ENCODE results near the gene KLHL17. TPM values are rescaled to one million over a fixed set of nuclear protein-coding genes. Genes with fewer than 3 reads are reported as not detected.

Gene KLHL17
- total and polyA plus RNA-seq, 10 of the 15 experiments (the other 5 are each of a cell fraction or from before 2014, with no cell fraction given), result 0.03 to 30.6 (median 5.3) TPM

GRCh38 chr1:1004780-1005697 is 44.7 kb downstream of the KLHL17 start:
- Histone ChIP-seq H3K27ac (ENCODE audit: control insufficient read depth, insufficient read depth) (no peak overlapping the region), H2AFZ (ENCODE audit: control insufficient read depth, low read depth, low read length) (peak overlapping the region; percentile 56), H3K27me3 (replicated peaks in 1 of 2; ENCODE audit: control insufficient read depth in 2 of 2, insufficient read depth in 2 of 2, low read length in 1 of 2) (peaks cover 0 to 9% of the 10 kb centered on the region in 2 experiments; a peak in 2 of 4 replicates), H3K36me3 (ENCODE audit: control insufficient read depth in 2 of 2, insufficient read depth in 2 of 2, low read length in 1 of 2) (no peaks in the 10 kb centered on the region), H3K79me2 (ENCODE audit: control insufficient read depth, insufficient read depth, low read length) (no peaks in the 10 kb centered on the region), H4K20me1 (ENCODE audit: control insufficient read depth, insufficient read depth) (no peaks in the 10 kb centered on the region), H3K4me3 (no peak overlapping the region), H3K4me1 (ENCODE audit: control insufficient read depth, insufficient read depth, low read length) (peaks cover 26% of the 10 kb centered on the region), H3K9ac (ENCODE audit: control insufficient read depth, insufficient read depth, low read length) (no peak overlapping the region; the same call in 1 of the 2 replicates), H3K4me2 (ENCODE audit: control insufficient read depth, insufficient read depth) (peak overlapping the region; percentile 55), H3K9me3 (replicated peaks; ENCODE audit: control insufficient read depth, insufficient read depth, low read length) (peaks cover 2% of the 10 kb centered on the region; the same call in 1 of the 3 replicates)
- DNase-seq (ENCODE audit: low read depth, low spot score) (no peak), ATAC-seq (peak; percentile 31), FAIRE-seq (no peak)
- ChIA-PET SMC1A (ENCODE audit: uncharacterized antibody, unreplicated experiment) (no interaction called here), RAD21 (ENCODE audit: unreplicated experiment) (no interaction called here), POLR2A (interaction anchor here (0.5 to 5.4 kb wide), 4 partner anchors 8 to 20 kb away, joined by 3 to 22 read pairs (median 4); partner anchors contain the start of genes AGRN and ISG15), CTCF (interaction anchor here (0.6 to 5.6 kb wide), 4 partner anchors 21 to 136 kb away, joined by 3 to 56 read pairs (median 4); partner anchors contain the start of gene PERM1)
- 5% methylated on average over 21 of the region's 21 CpGs for WGBS (ENCODE audit: insufficient coverage, insufficient replicate concordance, low lambda C conversion rate, missing lambda C conversion rate)
- intact Hi-C loops (cut with micrococcal nuclease; ENCODE audit: unreplicated experiment), result no loop called here
- in situ Hi-C loops (cut with MboI), result no loop called here
- BruUV-seq (replicated peaks), result no TSS peak
- TF ChIP-seq EGR1 (IDR thresholded peaks at IDR 0.05; ENCODE audit: borderline replicate concordance in 1 of 2, low read depth in 2 of 2, low read length in 2 of 2), result no peak
- TF ChIP-seq NFYB (IDR thresholded peaks at IDR 0.05; ENCODE audit: insufficient read depth, low read depth, low read length), result no peak
- TF ChIP-seq HDAC2 (IDR thresholded peaks at IDR 0.05), result no peak
- TF ChIP-seq PBX3 (IDR thresholded peaks at IDR 0.05; ENCODE audit: insufficient replicate concordance, low read depth, low read length), result no peak
- TF ChIP-seq RCOR1 (conservative IDR thresholded peaks at IDR 0.05; ENCODE audit: low read depth, low read length), result no peak
- no peak for TF ChIP-seq YBX1 (IDR thresholded peaks at IDR 0.05)
- no peak for TF ChIP-seq RAD21 (IDR thresholded peaks at IDR 0.05; ENCODE audit: insufficient read depth, low read depth, low read length)
- TF ChIP-seq SP1 (IDR thresholded peaks at IDR 0.05; ENCODE audit: low read depth, low read length), result no peak
- TF ChIP-seq NBN (IDR thresholded peaks at IDR 0.05), result 0 out of 2 replicates have a peak, but pooled peaks have one; percentile 44
- peak in 1 of 2 experiments; percentile 28; a peak in 1 of 4 replicates for TF ChIP-seq BHLHE40 (IDR thresholded peaks at IDR 0.05; ENCODE audit: borderline replicate concordance in 1 of 2, low read depth in 2 of 2, low read length in 1 of 2)
- TF ChIP-seq, protein P1, sequence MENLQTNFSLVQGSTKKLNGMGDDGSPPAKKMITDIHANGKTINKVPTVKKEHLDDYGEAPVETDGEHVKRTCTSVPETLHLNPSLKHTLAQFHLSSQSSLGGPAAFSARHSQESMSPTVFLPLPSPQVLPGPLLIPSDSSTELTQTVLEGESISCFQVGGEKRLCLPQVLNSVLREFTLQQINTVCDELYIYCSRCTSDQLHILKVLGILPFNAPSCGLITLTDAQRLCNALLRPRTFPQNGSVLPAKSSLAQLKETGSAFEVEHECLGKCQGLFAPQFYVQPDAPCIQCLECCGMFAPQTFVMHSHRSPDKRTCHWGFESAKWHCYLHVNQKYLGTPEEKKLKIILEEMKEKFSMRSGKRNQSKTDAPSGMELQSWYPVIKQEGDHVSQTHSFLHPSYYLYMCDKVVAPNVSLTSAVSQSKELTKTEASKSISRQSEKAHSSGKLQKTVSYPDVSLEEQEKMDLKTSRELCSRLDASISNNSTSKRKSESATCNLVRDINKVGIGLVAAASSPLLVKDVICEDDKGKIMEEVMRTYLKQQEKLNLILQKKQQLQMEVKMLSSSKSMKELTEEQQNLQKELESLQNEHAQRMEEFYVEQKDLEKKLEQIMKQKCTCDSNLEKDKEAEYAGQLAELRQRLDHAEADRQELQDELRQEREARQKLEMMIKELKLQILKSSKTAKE (IDR thresholded peaks at IDR 0.05; ENCODE audit: low read depth, poor library complexity, severe bottlenecking), result no peak
- peak; percentile 55 for TF ChIP-seq RUNX3 (IDR thresholded peaks at IDR 0.05; ENCODE audit: low read length)
- no peak for TF ChIP-seq FOXM1 (IDR thresholded peaks at IDR 0.05; ENCODE audit: low read depth, low read length)
- TF ChIP-seq SMC3 (IDR thresholded peaks at IDR 0.05; ENCODE audit: borderline replicate concordance, low read length), result no peak
- no peak for TF ChIP-seq IRF4 (IDR thresholded peaks at IDR 0.05; ENCODE audit: low read depth, low read length)
- no peak for TF ChIP-seq ELK1 (IDR thresholded peaks at IDR 0.05; ENCODE audit: low read depth, low read length)
- peak; percentile 51; the same call in 1 of the 2 replicates for TF ChIP-seq PKNOX1 (IDR thresholded peaks at IDR 0.05)
- TF ChIP-seq SRF (IDR thresholded peaks at IDR 0.05; ENCODE audit: low read depth in 2 of 2, low read length in 2 of 2), result no peak
